K562 (cell line): Measurements from ENCODE around the gene HMGCLL1. TPM values are rescaled to one million over a fixed set of nuclear protein-coding genes. Genes with fewer than 3 reads are reported as not detected.

Experiments used
- ATAC-seq: fragments of 200-7000 bp; cut with Tn5 transposase; 3 replicates; pipeline ENCODE4 v1.9.1; 2020; ENCODE audit warnings: moderate library complexity
- BruUV-seq: library from RNA; stranded (reverse); fragments of 400-500 nt; replicated peaks from 2 replicates; lab custom pipeline; 2021; lab: Mats Ljungman, UMichigan
- CTCF ChIA-PET: fragments of 300-600 bp; formaldehyde crosslinking; extraction: SDS; loops from one replicate; lab custom pipeline; 2021; ENCODE audit warnings: low intra/inter-chr PET ratio; lab: Yijun Ruan, JAX
- POLR2A ChIA-PET: fragments of 300-600, 350-650 bp; sonication (Branson Sonifier 250); formaldehyde crosslinking; extraction: SDS; loops from one replicate; lab custom pipeline; 2021; ENCODE audit warnings: antibody characterized with exemption, inconsistent platforms; lab: Yijun Ruan, JAX
- DNase-seq, 4 experiments: peaks; one replicate each; pipeline versions ENCODE4 v3.0.0 to v3.0.0-alpha.2; 2011 to 2018; ENCODE audit warnings: low spot score in 3 of 4, mixed read lengths in 3 of 4; ENCODE audit errors: extremely low read depth in 1 of 4
- FAIRE-seq: peaks from 2 replicates; lab custom pipeline; 2011; peaks lifted over from hg19 to GRCh38; lab: Jason Lieb, UNC
- H2AFZ ChIP-seq: 2 replicates; pipeline ENCODE4 v1.6.0; 2011; ENCODE audit warnings: low read depth, low read length, control low read depth, inconsistent platforms
- H3K27ac ChIP-seq: fragments of 200-600 bp; 3 replicates; pipeline ENCODE4 v1.8.0; 2011; ENCODE audit warnings: low read depth, mild to moderate bottlenecking, control low read depth, inconsistent platforms, low read length, moderate library complexity, mixed read lengths; ENCODE audit errors: extremely low read depth
- H3K27me3 ChIP-seq, 2 experiments: fragments of 300-600 bp in 1 of 2; 2 replicates in 1 of 2; 3 replicates in 1 of 2; pipeline versions ENCODE4 v1.6.0 to v1.8.0; 2011; ENCODE audit warnings: inconsistent platforms in 2 of 2, low read length in 2 of 2, mild to moderate bottlenecking in 1 of 2, mixed read lengths in 1 of 2, moderate library complexity in 1 of 2; ENCODE audit not compliant: control insufficient read depth in 2 of 2, insufficient read depth in 2 of 2
- H3K36me3 ChIP-seq: fragments of 300-600 bp; 3 replicates; pipeline ENCODE4 v1.8.0; 2011; ENCODE audit warnings: mild to moderate bottlenecking, low read length, inconsistent platforms; ENCODE audit not compliant: control insufficient read depth, insufficient read depth
- H3K4me1 ChIP-seq, 2 experiments: fragments of 200-600 bp in 1 of 2; replicated peaks in 1 of 2; 2 replicates in 1 of 2; 3 replicates in 1 of 2; pipeline versions ENCODE4 v1.5.1 to v1.8.0; 2011; ENCODE audit warnings: inconsistent platforms in 2 of 2, low read length in 2 of 2, mild to moderate bottlenecking in 1 of 2, mixed read lengths in 1 of 2, moderate library complexity in 1 of 2; ENCODE audit not compliant: control insufficient read depth in 2 of 2, insufficient read depth in 2 of 2
- H3K4me2 ChIP-seq: 2 replicates; pipeline ENCODE4 v1.6.1; 2011; ENCODE audit warnings: low read length, control low read depth, inconsistent platforms, mixed read lengths; ENCODE audit not compliant: insufficient read depth
- H3K4me3 ChIP-seq: fragments of 200-600 bp; sonication (generic), shearing (Covaris generic); 2 replicates; pipeline ENCODE4 v1.5.1; 2016; ENCODE audit warnings: control low read depth, inconsistent platforms
- H3K79me2 ChIP-seq: fragments of 200-600 bp; 3 replicates; pipeline ENCODE4 v1.8.0; 2011; ENCODE audit warnings: low read length, inconsistent platforms; ENCODE audit not compliant: control insufficient read depth, insufficient read depth
- H3K9ac ChIP-seq, 2 experiments: 2 replicates each; pipeline versions ENCODE4 v1.6.0 to v1.6.1; 2011; ENCODE audit warnings: low read depth in 2 of 2, low read length in 2 of 2, control low read depth in 1 of 2, inconsistent platforms in 1 of 2, mild to moderate bottlenecking in 1 of 2, mixed read lengths in 1 of 2; ENCODE audit not compliant: insufficient read depth in 1 of 2
- H3K9me1 ChIP-seq: one replicate; pipeline ENCODE4 v1.6.0; 2011; ENCODE audit warnings: inconsistent platforms, mild to moderate bottlenecking, low read length, moderate library complexity; ENCODE audit not compliant: control insufficient read depth, insufficient read depth
- H3K9me3 ChIP-seq: replicated peaks from 2 replicates; pipeline ENCODE4 v1.5.1; 2011; ENCODE audit warnings: low read depth, low read length, inconsistent platforms; ENCODE audit not compliant: control insufficient read depth, insufficient read depth
- H4K20me1 ChIP-seq: replicated peaks from 2 replicates; pipeline ENCODE4 v1.6.1; 2011; ENCODE audit warnings: low read length, inconsistent platforms, mixed read lengths; ENCODE audit not compliant: control insufficient read depth, insufficient read depth
- BRD9 ChIP-seq: fragments of 450-650 bp; IDR thresholded peaks from 2 replicates; pipeline ENCODE4 v1.6.1; 2018; ENCODE audit warnings: low read depth; ENCODE audit not compliant: partially characterized antibody
- ELF4 ChIP-seq: fragments of 450-650 bp; formaldehyde crosslinking; IDR thresholded peaks from 2 replicates; pipeline ENCODE4 v1.4.0; 2022; ENCODE audit warnings: missing genetic modification characterization
- HSF4 ChIP-seq: fragments of 250-450 bp; sonication (Bioruptor Pico); IDR thresholded peaks from 2 replicates; pipeline ENCODE4 v2.1.2; 2022; ENCODE audit warnings: mild to moderate bottlenecking, moderate library complexity, borderline replicate concordance
- KLF13 ChIP-seq: fragments of 450-650 bp; IDR thresholded peaks from 2 replicates; pipeline ENCODE4 v1.6.1; 2016; ENCODE audit warnings: missing genetic modification characterization, low read depth, mild to moderate bottlenecking, missing compliant biosample characterization, moderate library complexity, borderline replicate concordance
- NBN ChIP-seq: fragments of 450-650 bp; IDR thresholded peaks from 2 replicates; pipeline ENCODE4 v1.6.1; 2016; ENCODE audit warnings: low read depth, mild to moderate bottlenecking
- NFE2 ChIP-seq: IDR thresholded peaks from 2 replicates; pipeline ENCODE4 v1.6.1; 2014; ENCODE audit warnings: antibody characterized with exemption, low read depth
- NFRKB ChIP-seq: fragments of 450-650 bp; IDR thresholded peaks from 2 replicates; pipeline ENCODE4 v1.6.1; 2016; ENCODE audit warnings: low read depth
- RAD21 ChIP-seq, 2 experiments: fragments of 250-450 bp in 1 of 2; fragments of 450-650 bp in 1 of 2; sonication (Bioruptor Pico) in 1 of 2; formaldehyde crosslinking in 1 of 2; IDR thresholded peaks in 1 of 2; conservative IDR thresholded peaks in 1 of 2; 2 replicates each; pipeline versions ENCODE4 v1.4.0 to v1.8.0; 2020 to 2022; ENCODE audit warnings: mild to moderate bottlenecking in 2 of 2, moderate library complexity in 1 of 2
- SMC3 ChIP-seq: conservative IDR thresholded peaks from 2 replicates; pipeline ENCODE4 v1.6.1; 2011; ENCODE audit warnings: low read depth, low read length, improper control_type of control experiment; ENCODE audit not compliant: insufficient read depth
- TAF7 ChIP-seq: fragments of 450-650 bp; IDR thresholded peaks from 2 replicates; pipeline ENCODE4 v1.6.1; 2016; ENCODE audit warnings: missing genetic modification characterization, missing compliant biosample characterization
- TAL1 ChIP-seq: fragments of 450-650 bp; IDR thresholded peaks from 2 replicates; pipeline ENCODE4 v1.6.1; 2016; ENCODE audit warnings: mild to moderate bottlenecking
- ZBED1 ChIP-seq: IDR thresholded peaks from 2 replicates; pipeline ENCODE4 v1.6.1; 2014
- ZBTB17 ChIP-seq: fragments of 450-650 bp; formaldehyde crosslinking; IDR thresholded peaks from 2 replicates; pipeline ENCODE4 v1.4.0; 2020; ENCODE audit warnings: mild to moderate bottlenecking
- ZNF41 ChIP-seq: fragments of 250-450 bp; sonication (Bioruptor Pico); conservative IDR thresholded peaks from 2 replicates; pipeline ENCODE4 v1.4.0; 2020; ENCODE audit warnings: mild to moderate bottlenecking
- in situ Hi-C: fragments of 300-500 bp; cut with MboI; formaldehyde crosslinking; loops from 4 replicates; pipeline ENCODE4 v1.15.0; 2018; ENCODE audit warnings: inconsistent platforms, mixed read lengths
- intact Hi-C: fragments of 100-400 bp; cut with micrococcal nuclease; formaldehyde crosslinking; loops from 2 replicates; pipeline ENCODE4 v1.14.2; 2022
- polyA plus RNA-seq, 8 experiments: library from polyadenylated mRNA; depleted of rRNA in 4 of 8; stranded (reverse) in 5 of 8; unstranded in 3 of 8; fragments of >200 nt; fragmentation: Nextera tagmentation in 2 of 8; fragmentation: Illumina TruSeq in 1 of 8; extraction: Ambion mirVana in 2 of 8; extraction: Trizol in 1 of 8; gene quantifications; 2 replicates each; pipeline versions ENCODE4 v1.2.1 to v1.2.3, GENCODE V29; 2011 to 2014; ENCODE audit warnings: inconsistent platforms in 1 of 8, missing spikeins in 1 of 8
- total RNA-seq, 7 experiments: library from RNA; depleted of rRNA in 6 of 7; stranded (reverse); fragments of >200 nt in 6 of 7; fragmentation: Illumina TruSeq in 2 of 7; extraction: Trizol in 2 of 7; gene quantifications; 2 replicates each; pipeline versions ENCODE4 v1.2.1 to v1.2.3, GENCODE V29; 2011 to 2021; ENCODE audit warnings: low replicate concordance in 1 of 7
- TF ChIP-seq, protein P1 (sequence below): sonication (generic); formaldehyde crosslinking; IDR thresholded peaks from 2 replicates; pipeline ENCODE4 v1.8.0; 2022; ENCODE audit warnings: mild to moderate bottlenecking, missing genetic modification reagents
- TF ChIP-seq, protein P2 (sequence below): fragments of 250-450 bp; sonication (Bioruptor Pico); IDR thresholded peaks from 2 replicates; pipeline ENCODE4 v1.5.0; 2021
- TF ChIP-seq, protein P3 (sequence below): sonication (generic); formaldehyde crosslinking; IDR thresholded peaks from 2 replicates; pipeline ENCODE4 v1.4.0; 2020; ENCODE audit warnings: mild to moderate bottlenecking, missing genetic modification reagents

HMGCLL1 gene
- total and polyA plus RNA-seq, 9 of the 15 experiments (the other 6 are each of a cell fraction or from before 2014, with no cell fraction given) = not detected

DNA sequence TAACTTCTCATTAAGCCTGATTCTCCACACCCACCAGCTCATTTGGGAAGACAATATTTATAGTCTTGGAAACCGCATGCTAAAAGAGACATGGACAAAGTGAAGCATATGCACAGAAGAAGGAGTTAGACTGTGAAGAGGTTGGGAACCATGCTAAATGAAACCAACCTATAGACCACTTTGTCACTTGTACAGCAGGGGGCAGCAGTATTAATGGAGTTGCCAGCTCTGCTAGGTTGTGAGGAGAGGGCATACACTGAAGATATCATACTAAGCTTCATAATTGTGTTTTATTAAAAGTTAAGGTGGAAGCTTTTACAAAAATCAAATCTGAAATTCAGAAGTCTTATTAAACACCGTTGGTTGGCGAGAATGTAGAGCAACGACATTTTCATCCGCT, 38.3 kb upstream of the HMGCLL1 start (continued):
- TF ChIP-seq, protein P1, sequence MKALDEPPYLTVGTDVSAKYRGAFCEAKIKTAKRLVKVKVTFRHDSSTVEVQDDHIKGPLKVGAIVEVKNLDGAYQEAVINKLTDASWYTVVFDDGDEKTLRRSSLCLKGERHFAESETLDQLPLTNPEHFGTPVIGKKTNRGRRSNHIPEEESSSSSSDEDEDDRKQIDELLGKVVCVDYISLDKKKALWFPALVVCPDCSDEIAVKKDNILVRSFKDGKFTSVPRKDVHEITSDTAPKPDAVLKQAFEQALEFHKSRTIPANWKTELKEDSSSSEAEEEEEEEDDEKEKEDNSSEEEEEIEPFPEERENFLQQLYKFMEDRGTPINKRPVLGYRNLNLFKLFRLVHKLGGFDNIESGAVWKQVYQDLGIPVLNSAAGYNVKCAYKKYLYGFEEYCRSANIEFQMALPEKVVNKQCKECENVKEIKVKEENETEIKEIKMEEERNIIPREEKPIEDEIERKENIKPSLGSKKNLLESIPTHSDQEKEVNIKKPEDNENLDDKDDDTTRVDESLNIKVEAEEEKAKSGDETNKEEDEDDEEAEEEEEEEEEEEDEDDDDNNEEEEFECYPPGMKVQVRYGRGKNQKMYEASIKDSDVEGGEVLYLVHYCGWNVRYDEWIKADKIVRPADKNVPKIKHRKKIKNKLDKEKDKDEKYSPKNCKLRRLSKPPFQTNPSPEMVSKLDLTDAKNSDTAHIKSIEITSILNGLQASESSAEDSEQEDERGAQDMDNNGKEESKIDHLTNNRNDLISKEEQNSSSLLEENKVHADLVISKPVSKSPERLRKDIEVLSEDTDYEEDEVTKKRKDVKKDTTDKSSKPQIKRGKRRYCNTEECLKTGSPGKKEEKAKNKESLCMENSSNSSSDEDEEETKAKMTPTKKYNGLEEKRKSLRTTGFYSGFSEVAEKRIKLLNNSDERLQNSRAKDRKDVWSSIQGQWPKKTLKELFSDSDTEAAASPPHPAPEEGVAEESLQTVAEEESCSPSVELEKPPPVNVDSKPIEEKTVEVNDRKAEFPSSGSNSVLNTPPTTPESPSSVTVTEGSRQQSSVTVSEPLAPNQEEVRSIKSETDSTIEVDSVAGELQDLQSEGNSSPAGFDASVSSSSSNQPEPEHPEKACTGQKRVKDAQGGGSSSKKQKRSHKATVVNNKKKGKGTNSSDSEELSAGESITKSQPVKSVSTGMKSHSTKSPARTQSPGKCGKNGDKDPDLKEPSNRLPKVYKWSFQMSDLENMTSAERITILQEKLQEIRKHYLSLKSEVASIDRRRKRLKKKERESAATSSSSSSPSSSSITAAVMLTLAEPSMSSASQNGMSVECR (CRISPR knock-in tag) = no peak
- TF ChIP-seq NFE2 = no peak
- no peak for TF ChIP-seq TAL1
- TF ChIP-seq ZNF41 (CRISPR knock-in tag) = no peak
- no peak for TF ChIP-seq ZBTB17 (CRISPR knock-in tag)
- TF ChIP-seq, all 486 proteins: peak for 0

DNA sequence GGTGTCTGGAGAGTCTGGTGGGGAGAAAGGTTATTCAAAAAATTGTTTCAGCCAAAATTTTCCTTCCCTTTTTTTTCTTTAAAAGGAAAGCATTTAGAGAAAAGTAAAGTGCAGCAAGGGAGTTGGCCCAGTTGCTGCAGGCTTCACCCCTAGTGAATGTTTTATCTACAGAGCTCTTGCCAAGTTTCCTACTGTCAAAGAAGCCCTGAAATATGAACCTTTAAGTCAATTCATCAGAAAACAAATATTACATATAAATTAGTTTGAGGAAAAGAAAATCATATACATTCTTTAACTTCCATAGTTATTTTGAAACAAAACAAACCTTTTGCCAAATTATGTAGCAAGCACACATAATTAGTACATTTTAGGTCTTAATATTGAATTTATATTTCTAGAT, 25.0 kb upstream of the HMGCLL1 start:
- Histone ChIP-seq H3K9me1 (no peaks in the 10 kb centered on the region), H3K4me2 (no peak overlapping the region), H3K79me2 (no peaks in the 10 kb centered on the region), H3K4me3 (no peak overlapping the region), H3K9ac (no peak overlapping the region), H3K27ac (no peak overlapping the region), H4K20me1 (no peaks in the 10 kb centered on the region), H2AFZ (no peak overlapping the region), H3K36me3 (no peaks in the 10 kb centered on the region), H3K9me3 (0 out of 2 replicates have a peak, but pooled peaks cover 2% of the 10 kb centered on the region), H3K27me3 (no peaks in the 10 kb centered on the region), H3K4me1 (no peaks in the 10 kb centered on the region)
- ATAC-seq (no peak), DNase-seq (no peak), FAIRE-seq (no peak)
- ChIA-PET CTCF (no interaction called here), POLR2A (no interaction called here)
- in situ Hi-C loops (no loop called here), intact Hi-C loops (no loop called here)
- no TSS peak for BruUV-seq
- no peak for TF ChIP-seq ELF4 (CRISPR knock-in tag)
- no peak for TF ChIP-seq NBN
- TF ChIP-seq, protein P2, sequence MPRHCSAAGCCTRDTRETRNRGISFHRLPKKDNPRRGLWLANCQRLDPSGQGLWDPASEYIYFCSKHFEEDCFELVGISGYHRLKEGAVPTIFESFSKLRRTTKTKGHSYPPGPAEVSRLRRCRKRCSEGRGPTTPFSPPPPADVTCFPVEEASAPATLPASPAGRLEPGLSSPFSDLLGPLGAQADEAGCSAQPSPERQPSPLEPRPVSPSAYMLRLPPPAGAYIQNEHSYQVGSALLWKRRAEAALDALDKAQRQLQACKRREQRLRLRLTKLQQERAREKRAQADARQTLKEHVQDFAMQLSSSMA (CRISPR knock-in tag) = no peak
- no peak for TF ChIP-seq HSF4 (CRISPR knock-in tag)
- TF ChIP-seq NFRKB = no peak
- no peak for TF ChIP-seq KLF13 (tag)
- TF ChIP-seq SMC3 = no peak
- TF ChIP-seq, protein P3, sequence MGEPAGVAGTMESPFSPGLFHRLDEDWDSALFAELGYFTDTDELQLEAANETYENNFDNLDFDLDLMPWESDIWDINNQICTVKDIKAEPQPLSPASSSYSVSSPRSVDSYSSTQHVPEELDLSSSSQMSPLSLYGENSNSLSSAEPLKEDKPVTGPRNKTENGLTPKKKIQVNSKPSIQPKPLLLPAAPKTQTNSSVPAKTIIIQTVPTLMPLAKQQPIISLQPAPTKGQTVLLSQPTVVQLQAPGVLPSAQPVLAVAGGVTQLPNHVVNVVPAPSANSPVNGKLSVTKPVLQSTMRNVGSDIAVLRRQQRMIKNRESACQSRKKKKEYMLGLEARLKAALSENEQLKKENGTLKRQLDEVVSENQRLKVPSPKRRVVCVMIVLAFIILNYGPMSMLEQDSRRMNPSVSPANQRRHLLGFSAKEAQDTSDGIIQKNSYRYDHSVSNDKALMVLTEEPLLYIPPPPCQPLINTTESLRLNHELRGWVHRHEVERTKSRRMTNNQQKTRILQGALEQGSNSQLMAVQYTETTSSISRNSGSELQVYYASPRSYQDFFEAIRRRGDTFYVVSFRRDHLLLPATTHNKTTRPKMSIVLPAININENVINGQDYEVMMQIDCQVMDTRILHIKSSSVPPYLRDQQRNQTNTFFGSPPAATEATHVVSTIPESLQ (CRISPR knock-in tag) = no peak
- TF ChIP-seq RAD21 (CRISPR knock-in tag; conservative IDR thresholded peaks at IDR 0.05 in 1 of 2, IDR thresholded peaks at IDR 0.05 in 1 of 2) = no peak
- no peak for TF ChIP-seq BRD9
- TF ChIP-seq ZBED1 = no peak
- no peak for TF ChIP-seq TAF7 (tag)
